Measurements from ENCODE around the gene COG7.
"Not testable (repeated sequence)": the region's sequence is repeated elsewhere in the genome, so short reads cannot be mapped to it uniquely, and the experiment has no call there.

The COG7 gene

DNA sequence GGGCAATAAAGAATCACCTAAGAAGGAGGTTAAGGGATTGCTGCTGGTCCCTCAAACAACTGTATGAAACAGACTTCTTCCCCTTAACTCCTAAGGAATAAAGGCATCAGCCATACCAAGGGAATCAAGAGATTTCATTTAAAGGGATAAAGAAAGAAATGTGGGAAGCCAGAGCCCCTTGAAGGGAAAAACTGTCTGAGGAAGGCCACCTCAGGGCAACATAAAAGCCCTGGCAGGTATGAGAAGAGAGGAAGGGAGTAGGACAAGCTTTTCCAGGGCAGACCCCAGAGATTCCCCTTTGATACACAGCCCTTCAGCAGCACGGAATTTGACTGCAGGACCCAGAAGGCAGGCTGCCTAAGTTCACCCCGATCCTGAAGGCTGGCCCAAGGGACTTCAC is 43.5 kb downstream of the COG7 start:
- DNase-seq (ENCODE audit: low spot score), result no peak

DNA sequence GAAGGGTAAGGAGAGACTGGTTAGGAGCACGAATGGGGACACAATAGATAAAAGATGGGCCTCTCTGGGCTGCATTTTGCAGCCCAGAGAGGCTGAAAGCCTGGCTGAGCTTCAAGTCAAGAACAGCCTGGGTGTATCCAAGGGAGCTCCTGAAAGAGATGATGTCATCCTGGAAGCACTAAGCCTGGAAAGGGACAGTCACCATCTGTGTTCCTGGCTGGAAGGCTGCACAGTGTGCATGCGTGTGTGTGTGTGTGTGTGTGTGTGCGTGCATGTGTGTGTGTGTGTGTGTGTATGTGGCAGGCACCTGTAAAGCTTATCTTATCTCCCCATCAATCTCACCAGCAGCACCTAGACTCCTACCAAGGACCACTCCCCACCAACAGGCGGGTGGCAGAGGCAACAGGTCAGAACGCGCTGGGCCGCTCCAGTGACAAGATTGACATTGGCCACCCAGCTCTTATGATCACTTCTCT is 44.1 kb downstream of the COG7 start:
- DNase-seq (ENCODE audit: low spot score), result no peak

DNA sequence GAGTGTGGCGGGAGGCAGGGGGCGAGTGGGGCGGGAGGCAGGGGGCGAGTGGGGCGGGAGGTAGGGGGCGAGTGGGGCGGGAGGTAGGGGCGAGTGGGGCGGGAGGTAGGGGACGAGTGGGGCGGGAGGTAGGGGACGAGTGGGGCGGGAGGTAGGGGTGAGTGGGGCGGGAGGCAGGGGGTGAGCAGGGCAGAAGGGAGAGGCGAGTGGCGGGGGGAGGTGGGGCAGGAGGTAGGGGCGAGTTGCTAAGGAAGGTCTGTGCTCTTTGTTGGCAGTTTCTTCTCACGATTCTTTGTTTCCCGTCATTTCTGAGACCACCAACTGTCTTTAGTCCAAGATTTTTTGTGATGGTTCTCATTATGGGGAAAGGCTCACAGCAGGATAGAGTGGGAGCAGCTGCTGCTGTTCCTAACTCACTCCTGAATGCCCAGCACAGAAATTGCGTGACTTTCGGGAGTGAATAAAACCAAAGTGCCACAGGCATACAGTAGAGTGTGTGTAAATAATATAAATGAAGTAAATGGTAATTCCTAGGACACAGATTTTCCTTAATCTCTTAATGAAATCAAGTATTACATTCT is 44.7 kb downstream of the COG7 start:
- no peak for DNase-seq (ENCODE audit: low spot score)

DNA sequence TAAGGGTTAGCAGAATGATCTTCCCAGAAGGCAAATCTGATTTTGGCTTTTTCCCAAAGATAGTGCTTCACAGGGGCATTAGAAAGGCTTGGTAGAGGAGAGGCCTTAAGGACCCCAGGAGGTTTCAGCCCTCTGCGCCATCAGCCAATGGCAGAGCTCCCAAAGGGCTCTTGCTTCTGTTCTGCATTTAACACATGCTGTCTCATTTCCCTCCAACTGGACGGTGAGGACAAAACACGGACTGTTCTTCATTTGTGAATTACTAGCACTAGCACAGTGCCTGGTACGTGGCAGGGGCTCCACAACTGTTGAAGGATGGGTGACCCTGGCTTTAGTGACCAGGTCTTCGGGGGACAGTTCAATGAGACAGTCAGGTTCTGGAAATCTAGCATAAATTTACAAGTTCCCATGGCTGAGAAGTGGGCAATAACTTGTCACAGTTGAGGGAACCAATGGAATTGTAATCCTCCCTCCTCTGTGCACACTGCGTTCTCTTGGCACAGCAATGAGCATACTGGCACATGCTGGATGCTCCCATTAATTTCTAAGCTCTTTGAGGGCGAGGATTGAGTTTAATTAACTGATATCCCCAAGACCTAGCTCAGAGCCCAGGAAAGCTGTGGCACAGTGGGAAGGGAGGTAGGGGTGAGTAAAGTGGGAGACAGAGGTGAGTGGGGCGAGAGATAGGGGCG is 45.4 kb downstream of the COG7 start:
- no peak for DNase-seq (ENCODE audit: low spot score)

DNA sequence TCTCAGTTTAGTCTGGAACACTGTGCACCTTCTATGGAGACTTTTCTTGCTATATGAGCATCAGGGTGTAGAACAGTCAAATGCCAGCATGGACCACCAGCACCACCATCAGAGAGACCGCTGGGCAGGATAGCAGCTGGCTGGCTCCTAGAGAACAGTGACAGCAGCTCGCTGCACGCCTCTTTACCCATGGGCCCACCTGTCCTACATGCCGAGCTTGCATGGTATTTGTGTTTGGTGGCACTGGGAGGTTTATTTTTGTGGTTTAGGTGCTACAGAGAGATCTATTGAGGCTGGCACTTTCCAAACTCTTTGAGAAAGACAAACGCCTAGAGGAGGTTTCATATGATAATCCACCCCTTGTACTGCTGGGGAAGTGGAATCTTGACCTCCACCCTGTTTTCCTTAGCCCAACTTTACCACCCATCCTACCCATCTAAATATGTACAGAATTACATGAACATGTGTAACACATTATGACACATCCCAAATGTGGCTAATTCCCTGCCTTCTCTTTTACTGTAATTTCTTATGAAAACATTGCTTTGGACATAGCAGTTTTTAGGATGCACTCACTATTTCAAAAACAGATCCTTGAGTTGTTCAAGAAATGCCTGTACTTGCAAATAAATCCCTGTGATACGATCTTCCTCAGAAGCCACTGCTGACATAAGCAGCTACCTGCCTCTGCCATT is 46.3 kb downstream of the COG7 start:
- no peak for DNase-seq (ENCODE audit: low spot score)

DNA sequence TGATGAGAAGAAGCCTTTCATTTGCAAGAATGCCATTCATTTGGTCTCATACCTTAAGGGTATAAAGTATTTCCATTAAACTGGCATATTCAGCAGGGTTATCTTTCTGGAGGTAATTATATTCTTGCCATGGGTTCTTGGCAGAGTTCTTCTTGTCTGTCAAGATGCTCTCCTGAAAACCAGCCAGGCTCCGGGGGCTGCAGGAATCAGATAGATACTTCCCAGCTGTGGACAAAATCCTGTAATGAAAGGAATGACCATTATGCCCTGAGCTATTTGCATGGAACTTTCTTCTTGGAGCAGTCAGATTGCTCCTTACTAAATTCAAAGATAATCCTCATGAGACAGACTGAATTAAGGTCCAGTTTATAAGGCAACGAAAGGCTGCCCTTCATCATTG is 47.0 kb downstream of the COG7 start:
- no peak for DNase-seq (ENCODE audit: low spot score)

DNA sequence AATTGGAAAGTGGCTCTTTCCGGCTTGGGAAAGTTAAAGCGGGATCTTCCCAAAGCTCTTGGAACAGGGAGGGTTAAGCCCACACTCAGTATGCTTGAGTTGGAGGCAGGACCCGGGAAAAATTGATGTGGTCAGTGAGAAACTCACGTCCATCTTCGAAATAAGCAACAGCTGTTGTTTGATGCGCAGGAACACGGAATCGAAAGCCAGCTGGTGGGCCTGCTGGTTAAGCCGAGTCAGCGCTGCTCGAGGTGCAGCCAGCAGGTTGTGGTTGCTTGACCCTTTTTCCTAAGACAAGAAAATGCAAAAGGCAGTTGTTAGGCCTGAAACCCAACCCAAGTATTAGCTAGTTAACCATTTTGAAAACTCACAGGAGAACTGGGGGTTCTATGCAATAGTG is 49.4 kb downstream of the COG7 start:
- no peak for DNase-seq (ENCODE audit: low spot score)

DNA sequence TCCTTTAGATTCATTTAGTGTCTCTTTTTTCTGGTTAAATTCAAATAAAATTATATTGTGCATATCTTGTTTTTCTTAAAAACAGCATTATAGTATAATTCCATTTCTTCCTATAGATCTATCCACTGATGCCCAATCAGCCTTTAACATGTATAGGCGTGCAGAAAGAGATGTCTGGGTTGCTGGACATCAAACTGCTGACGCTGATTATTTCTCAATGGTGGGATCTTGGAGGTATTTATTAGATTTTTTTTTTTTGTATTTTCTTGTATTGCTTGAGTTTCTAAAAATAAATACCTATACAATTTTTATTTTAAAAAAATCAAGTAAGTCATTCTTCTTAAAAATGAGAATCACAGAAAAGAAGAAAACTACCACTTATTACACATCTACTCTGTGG is 50.9 kb downstream of the COG7 start:
- no peak for DNase-seq (ENCODE audit: low spot score)

DNA sequence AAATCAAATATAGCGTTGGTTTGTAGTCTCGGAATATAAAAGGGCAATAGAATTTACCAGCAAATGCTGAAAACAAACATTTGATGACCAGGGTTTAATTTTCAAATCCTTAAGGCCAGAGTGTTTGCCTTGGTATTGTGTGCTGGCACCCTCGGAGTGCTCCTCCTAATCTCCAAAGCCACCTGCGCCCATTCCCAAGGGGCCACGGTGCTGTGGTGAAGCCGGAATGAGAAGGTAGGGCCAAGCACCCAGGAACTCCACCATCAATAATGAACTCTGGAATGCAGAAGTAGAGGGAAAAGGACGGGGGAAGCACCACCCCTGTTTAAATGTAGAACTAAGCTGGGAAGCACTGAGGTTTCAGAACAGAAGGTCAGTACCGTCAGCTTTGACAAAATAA is 51.9 kb downstream of the COG7 start:
- DNase-seq (ENCODE audit: low spot score), result no peak

DNA sequence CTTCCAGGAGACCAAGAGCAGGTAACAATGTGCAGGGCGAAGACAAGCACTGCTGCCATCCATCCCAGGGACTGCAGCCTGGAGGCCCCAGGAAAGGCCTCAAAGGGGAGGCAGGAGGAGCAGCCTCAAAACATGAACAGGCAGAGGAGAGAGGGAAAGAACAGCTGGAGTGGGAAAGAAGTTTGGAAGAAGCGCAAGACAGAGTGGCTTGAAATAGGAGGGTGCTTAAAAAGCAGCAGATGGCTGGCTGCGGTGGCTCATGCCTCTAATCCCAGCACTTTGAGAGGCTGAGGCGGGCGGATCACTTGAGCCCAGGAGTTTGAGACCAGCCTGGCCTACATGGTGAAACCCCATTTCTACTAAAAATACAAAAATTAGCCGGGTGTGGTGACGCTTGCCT is 52.5 kb downstream of the COG7 start:
- not testable (repeated sequence) for DNase-seq (ENCODE audit: low spot score)

DNA sequence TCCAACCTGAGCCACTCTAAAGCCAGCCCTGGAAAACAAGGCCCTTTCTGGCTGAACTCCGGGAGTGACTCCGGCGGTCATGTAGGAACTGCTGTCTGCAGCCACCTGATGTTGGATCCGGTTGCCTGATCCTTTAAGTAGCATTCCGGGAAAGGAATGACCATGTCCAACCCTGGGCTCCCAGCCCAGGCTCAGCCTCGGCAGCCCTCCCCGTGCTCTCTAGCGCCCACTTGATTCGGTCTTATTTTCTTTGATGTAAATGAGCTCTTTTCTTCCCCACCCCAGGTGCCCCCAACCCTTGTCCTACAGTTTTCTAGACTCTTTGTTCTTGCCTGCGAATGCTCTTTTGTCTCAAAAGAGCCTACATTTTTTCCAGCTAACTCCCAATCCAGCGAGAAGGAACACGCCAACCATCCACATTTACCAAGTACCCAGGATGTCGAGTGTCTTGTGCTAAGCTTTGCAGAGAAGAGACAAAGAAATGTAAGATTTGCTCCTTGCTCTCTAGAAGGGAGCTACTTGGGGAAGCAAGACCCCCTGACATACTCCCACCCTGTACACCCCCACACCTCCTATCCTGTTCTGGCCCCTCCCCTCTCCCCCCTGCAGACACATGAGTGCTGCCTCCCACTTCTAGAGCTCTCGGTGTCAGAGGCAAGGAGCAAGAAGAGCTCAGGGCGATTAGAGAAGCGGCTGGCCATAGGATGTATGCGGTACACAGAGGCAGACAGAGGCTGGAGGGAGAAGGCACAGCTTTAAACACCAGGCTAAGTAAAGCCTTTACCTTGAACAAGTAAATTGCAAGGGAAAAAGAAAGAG is 53.8 kb downstream of the COG7 start:
- no peak for DNase-seq (ENCODE audit: low spot score)

DNA sequence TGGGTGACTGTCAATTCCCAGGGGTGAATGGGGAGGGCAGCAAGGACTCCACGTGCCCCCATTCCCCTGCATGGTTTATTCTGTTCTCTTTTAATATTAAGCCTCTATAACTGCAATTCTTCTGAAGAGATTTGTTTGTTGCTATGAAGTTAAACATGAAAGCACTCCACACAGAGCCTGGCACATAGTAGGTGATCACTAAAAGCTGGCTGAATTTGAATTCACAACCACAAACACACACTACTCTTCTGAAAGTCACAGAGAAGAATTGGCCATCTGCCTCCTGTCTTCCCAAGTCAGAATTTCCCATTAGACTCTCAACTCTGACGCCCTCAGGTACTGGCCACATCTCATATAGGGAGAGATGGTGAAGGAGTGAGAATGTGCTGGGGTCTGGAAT is 55.5 kb downstream of the COG7 start:
- DNase-seq (ENCODE audit: low spot score), result no peak

DNA sequence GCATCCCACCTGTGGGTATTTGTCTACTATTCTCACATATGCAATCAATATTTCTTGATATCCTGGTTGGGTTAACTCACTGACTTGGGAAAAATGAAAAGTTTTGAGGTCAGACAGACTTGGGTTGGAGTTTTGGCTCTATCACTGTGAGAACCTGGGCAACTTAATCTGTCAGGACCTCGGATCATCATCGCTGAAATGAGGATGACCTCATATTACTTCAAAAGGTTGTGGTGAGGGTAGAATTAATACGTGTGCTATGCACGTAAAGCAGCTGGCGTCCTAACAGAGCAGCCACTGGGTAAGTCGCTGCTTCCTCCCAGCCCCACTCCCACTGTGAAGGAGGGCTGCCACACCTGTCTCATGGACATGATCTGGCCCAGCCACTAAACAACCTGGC is 57.3 kb downstream of the COG7 start:
- DNase-seq (ENCODE audit: low spot score), result no peak

DNA sequence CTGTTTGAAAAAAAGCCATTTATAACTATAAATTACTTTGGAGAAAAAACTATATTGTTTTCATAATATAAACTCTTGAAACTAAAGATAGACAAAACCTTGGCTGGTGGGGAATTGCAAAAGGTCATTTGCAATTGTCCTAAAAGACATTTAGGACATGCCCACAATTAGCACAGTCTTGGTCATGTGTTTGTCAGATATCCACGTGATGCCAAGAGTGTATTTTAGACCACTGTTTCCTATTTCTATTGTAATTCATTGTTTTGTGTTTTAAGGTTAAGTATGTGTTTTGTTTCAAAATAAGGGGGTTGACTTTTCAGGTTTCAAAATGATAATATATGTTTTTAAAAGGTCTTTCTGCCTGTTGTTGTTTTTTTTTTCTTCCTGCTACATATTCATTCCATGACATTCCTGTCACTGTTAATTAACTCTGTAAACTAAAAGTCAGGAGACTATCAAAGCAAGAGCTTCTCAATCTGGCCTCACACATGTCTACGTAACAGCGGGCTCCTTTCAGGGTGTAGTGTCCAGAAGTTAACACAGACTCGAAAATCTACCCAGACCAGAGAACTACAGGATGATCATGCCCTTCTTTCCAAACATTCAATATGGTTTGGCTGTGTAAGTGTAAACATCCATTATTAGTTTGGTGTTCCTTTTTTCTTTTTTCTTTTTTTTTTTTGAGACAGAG is 58.7 kb downstream of the COG7 start:
- no peak for DNase-seq (ENCODE audit: low spot score)

DNA sequence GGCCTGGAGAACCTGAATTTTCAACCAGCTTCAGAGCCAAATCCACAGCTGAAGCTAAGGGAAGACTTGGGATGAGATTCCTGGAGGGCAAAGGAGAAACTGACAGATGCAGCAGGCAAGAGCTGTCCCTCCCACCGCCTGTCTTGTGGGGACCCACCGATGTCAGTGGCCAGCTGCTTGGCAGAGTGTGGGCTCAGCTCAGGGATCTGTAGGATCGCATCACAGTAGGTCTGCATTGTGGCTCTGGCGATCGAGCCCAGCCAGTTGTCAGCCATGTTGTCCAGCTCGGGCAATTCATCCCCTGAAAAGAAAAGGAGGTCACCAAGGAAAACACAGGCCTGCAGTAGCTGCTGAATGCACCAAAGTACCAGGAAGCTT is 60.8 kb downstream of the COG7 start:
- no peak for DNase-seq (ENCODE audit: low spot score)

DNA sequence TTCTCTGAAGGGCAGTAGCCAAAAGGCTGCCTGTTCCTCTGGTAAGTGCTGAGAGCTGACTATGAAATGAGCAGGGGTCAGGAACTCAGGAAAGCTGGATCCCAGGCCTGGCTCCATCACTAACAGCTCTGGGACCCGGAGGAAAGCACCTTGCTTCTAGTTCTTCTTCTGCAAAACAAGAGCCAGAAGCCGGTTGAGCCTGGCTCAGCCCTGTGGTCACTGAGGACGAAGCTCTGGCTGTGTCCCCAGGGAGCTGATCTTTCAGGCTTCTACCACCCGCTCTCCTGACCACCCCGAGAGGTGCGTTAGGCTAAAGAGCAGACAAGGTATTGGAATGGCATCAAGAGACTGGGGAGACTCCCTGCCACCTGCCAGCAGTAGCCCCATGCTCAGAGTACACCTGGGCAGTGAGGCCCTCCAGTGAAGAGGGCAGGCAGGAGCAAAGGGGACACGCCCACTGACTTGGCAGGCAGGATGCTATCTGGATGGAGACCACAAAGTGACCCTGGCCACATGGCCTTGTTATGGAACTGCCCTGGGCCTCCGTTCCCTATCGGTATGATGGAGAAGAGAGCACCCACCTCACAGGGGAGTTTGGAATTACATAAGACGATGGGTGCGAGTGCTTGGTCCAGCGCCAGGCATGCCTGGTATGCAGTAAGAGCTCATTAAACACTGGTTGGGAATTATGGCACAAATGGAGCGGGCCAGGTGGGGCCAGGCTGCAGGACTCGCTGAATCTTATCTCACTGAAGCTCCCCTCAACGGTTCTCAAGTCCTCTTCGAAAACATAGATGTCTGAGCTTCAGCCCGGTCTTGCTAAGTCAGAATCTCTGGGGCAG is 61.4 kb downstream of the COG7 start:
- DNase-seq (ENCODE audit: low spot score), result no peak

DNA sequence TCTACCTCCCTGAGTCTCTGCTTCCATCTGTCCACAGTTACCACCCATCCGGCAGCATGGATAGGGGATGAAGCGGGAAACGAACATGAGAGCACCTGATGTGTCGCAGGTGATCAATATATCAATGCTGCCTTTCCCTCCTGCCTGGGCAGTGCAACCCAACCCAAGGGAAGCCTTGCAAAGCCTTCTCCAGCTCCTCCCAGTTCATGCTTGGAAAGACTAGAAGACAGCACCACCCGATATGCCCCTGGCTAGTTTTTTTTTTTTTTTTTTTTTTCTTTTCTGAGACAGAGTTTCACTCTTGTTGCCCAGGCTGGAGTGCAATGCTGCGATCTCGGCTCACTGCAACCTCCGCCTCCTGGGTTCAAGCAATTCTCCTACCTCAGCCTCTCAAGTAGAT is 63.1 kb downstream of the COG7 start:
- DNase-seq (ENCODE audit: low spot score), result not testable (repeated sequence)

DNA sequence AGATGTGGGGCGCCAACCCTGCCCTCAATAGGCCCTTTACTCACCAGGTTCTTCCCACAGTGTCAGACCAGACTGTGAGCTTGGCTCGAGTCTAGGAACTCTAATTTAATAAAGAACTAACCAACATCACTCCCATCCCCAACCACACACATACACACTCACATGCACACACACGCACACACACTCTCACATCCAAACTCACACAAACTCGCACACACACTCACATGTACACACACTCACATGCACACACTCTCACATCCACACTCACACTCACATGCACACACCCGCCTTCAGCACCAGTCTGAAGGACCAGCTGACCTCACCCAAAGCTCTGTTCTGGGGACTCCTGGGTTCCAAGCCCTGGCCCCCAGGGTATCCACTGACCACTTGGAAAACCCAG is 63.8 kb downstream of the COG7 start:
- no peak for DNase-seq (ENCODE audit: low spot score)

DNA sequence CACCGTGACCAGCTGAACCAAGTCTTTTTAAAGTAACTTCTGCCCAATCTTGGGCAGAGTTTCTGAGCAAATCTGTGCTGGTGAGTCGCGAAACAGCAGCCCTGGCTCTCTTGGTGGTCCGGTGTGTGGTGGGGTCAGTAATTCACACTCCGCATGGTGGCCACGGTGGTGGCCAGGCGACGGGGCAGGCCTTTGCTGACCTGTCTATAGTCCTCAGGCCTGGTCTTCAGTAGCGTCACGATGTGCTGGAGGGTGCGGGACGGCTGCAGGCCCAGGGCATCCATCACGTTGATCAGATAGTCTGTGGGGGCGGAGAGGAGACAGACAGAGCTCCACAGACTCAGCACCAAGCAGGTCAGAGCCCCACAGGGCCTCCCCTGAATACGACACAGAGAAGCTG is 64.2 kb downstream of the COG7 start:
- DNase-seq (ENCODE audit: low spot score), result no peak

DNA sequence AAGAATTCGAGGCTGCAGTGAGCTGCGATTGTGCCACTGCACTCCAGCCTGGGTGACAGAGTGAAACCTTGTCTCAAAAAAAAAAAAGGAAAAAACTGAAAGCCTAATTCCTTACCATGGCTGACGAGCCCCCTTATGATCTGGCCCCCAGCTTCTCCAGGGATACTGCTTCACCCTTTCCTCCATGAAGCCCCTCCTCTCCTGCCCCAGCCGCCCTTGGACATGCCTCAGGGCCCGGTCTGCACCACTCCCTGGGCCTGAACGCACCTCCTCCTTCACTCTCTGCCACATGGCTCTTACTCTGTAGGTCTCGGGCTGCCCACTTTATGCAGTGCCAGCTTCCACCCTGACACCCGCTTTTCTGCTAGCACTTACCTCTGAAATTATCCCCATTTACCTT is 65.3 kb downstream of the COG7 start:
- DNase-seq (ENCODE audit: low spot score), result no peak

DNA sequence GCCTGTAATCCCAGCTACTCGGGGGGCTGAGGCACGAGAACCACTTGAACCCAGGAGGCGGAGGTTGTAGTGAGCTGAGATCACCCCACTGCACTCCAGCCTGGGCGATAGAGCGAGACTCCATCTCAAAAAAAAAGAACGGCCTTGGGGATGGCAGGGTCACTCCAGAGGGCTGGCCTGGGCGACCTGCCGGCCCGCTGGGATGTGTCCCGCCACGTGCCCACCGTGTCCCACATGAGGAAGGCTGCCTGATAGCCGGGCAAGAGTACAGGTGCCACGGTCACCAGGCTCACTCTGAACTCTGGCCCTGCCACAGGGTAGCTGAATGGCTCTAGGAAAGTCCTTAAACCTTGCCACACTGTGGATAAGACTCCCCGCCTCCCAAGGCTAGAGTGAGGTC is 67.5 kb downstream of the COG7 start:
- no peak for DNase-seq (ENCODE audit: low spot score)
